GM18511 (cell line): ENCODE results near the gene USP2.

ENCODE experiments used
- ATAC-seq: cut with Tn5 transposase; IDR thresholded peaks from one replicate; pipeline ENCODE4 v1.9.1; 2021; ENCODE audit warnings: mild to moderate bottlenecking, moderate library complexity; ENCODE audit not compliant: unreplicated experiment

USP2 gene

DNA sequence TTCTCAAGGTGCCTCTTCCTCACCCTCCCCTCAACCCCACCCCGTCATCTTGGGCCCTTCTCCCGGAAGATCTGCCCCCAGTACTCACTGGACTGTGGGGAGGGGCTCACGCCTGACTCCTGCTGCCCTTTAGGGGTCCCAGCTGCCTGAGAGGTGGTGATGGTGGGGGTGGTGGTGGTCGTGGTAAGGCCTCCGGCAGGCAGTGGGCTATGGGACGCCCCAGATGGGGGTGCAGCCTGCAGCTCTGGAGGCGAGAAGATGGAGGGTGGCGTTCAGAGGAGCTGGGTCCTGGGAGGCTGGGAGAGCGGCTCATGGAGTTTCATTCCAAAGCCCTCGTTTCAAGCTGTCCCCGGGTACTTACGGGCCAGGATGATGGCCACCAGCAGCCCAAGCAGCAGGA, 35.8 kb downstream of the USP2 start:
- ATAC-seq: no peak

DNA sequence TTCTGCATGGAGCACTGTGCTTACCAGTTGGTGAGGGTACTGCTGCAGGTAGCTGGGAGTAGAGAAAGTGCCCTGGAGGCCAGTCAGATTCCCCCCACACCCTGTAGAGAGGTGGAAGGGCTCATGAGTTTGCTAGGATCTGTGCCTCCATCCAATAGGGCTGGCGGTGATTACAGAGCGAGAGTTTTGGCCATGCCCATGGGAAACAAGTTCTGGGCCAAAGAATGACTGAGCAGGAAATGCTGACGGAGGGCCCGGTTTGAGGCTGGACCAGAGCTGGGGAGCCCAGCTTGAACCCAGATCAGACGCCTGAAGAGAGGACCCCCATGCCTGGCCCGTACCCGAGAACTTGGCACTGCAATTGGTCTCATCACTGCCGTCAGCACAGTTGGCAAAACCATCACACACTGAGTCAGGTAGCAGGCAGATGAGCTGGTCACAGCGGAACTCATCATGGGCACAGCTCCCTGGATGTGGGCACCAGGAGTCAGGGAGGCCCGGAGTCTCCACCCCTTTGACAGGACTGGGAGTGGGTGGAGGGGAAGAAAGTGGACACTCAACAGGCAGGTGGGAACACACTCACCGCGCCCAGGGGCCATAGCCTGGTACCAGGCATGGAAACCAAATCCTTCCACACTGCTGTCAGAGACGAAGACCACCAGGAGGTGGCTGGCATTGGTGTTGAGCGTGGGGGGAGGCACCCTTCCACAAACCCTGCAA, 37.0 kb downstream of the USP2 start:
- no peak for ATAC-seq

DNA sequence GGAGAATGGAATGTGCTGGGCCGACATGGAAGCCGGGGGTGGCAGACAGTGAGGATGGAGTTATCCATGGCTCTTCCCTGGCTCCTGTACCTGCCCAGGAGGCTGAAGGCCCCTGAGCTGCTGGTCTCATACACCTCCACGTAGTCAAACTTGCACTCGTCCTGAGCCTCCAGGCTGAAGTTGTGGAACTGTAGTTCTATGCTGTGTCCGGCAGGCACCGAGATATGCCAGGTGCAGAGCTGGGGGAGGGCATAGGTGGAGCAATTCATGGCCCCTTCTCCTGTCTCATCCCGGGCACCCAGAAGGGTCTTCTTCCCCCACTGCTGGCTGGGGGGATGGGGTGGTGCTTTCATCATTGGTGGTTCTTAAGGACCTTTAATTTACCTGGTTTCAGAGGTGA, 37.8 kb downstream of the USP2 start:
- no peak for ATAC-seq

- ATAC-seq: no peak
Measured at GRCh38 chr11:119342362-119343130, 38.9 kb downstream of the USP2 start.

DNA sequence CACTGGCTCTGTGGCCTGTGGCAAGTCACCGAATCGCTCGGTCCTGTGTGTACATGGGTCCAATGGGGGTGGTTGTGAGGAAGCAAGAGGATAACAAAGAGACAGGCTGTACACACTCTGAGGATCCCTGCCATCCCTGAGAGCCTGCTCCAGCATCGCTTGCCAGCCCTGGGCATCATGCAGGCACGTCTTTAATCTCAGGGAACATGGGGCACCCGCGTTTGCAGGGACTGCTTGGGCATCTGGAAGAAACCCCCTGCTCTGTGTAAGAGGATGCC, 39.5 kb downstream of the USP2 start:
- no peak for ATAC-seq

DNA sequence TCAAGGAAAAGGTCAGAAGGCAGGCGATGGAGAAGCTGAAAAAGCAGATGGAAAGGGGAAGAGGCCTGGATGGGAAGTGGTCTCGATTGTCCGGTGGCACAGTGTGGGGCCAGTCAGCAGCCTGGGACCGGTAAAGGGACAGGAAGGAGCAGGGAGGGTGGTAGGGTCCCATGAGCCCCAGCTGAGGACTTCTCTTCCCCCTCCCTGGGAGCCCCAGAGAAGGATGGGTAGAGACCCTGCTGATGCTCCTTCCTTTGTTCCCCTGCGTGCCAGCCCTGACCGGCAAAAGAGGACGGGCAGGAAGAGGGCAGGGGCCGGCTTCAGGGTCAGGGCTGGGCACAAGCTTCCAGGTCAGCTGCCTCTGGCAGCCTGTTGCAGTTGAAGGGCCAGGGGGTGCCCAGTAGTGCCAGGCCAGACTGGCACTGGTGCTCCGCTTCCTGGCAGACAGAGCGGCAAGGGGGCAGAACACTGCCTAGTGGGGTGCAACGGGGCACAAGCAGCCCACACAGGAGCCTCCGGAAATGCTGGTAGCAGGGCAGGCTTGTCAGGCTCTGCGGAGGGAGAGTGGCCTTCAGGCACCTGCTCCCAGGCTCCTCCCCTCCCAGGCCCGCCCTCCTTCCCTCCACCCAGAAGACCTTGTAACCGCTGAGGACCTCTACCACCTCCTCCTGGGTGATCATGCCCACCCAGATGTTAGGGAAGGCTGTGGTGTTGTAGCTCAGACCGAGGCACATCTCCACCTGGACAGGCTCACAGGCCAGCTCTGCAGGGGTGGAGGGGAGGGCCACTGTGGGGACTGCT, 40.1 kb downstream of the USP2 start:
- no peak for ATAC-seq

GRCh38 chr11:119340335-119341221, 40.9 kb downstream of the USP2 start, which contains the start of gene C1QTNF5:
Gene C1QTNF5 (minus strand): TSS chr11:119340883. CDS start chr11:119340397, 486 bp downstream.
- no peak for ATAC-seq

- no peak for ATAC-seq
Measured at GRCh38 chr11:119339589-119340334, 41.7 kb downstream of the USP2 start.

- no peak for ATAC-seq
Measured at GRCh38 chr11:119338965-119339588, 42.4 kb downstream of the USP2 start.

GRCh38 chr11:119338318-119338890, 43.1 kb downstream of the USP2 start:
- no peak for ATAC-seq

- ATAC-seq: no peak
Measured at GRCh38 chr11:119337581-119338317, 43.7 kb downstream of the USP2 start.

GRCh38 chr11:119336744-119337469, 44.6 kb downstream of the USP2 start:
- no peak for ATAC-seq

DNA sequence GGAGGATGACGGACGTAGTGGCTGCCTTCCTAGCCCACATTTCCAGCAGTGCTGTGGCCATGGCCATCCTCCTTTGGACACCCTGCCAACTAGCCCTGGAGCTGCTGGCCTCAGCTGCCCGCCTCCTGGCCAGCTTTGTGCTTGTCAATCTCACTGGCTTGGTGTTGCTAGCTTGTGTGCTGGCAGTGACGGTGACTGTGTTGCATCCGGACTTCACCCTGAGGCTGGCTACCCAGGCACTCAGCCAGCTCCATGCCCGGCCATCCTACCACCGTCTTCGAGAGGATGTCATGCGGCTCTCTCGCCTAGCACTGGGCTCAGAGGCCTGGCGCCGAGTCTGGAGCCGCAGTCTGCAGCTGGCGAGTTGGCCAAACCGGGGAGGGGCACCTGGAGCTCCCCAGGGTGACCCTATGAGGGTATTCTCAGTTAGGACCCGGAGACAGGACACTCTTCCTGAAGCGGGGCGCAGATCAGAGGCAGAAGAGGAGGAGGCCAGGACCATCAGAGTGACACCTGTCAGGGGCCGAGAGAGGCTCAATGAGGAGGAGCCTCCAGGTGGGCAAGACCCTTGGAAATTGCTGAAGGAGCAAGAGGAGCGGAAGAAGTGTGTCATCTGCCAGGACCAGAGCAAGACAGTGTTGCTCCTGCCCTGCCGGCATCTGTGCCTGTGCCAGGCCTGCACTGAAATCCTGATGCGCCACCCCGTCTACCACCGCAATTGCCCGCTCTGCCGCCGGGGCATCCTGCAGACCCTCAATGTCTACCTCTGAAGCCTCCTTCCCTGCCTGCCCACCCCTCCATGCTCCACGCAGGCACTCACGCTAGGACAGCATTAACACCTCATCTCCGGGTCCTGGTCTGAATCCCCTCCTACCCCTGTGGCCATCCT, 45.6 kb downstream of the USP2 start:
- ATAC-seq: no peak

GRCh38 chr11:119335091-119335654, 46.3 kb downstream of the USP2 start:
- ATAC-seq: no peak

GRCh38 chr11:119334174-119334930, 47.1 kb downstream of the USP2 start, which contains the start of gene RNF26:
Gene RNF26 (plus strand): TSS chr11:119334527. CDS start chr11:119335123, 596 bp downstream.
- ATAC-seq: peak; percentile 96
